Activated CD8-positive, alpha-beta memory T cell treated with anti-CD3 and anti-CD28 coated beads, Interleukin-2, amount 10 ng/mL, durations not matched to agents 7 days and 5 days (primary cell): ENCODE measurements around the gene ACTN4. TPM values are rescaled to one million over a fixed set of nuclear protein-coding genes. Genes with fewer than 3 reads are reported as not detected.

Experiments used
- ATAC-seq: fragments of 150-1000 bp; cut with Tn5 transposase; one replicate; pipeline ENCODE4 v1.10.0; 2021; ENCODE audit warnings: moderate library complexity
- CTCF ChIA-PET: fragments of 350-600 bp; sonication (Branson Sonifier 250); formaldehyde crosslinking; loops from one replicate; lab custom pipeline; 2021; ENCODE audit warnings: antibody characterized with exemption; lab: Charles Lee
- DNase-seq: peaks from one replicate; pipeline ENCODE4 v3.0.0-alpha.2; 2020
- H3K27ac Mint-ChIP-seq: one replicate; pipeline ENCODE4 v1.8.0; 2021; ENCODE audit warnings: mild to moderate bottlenecking, mixed read lengths
- H3K27me3 Mint-ChIP-seq: one replicate; pipeline ENCODE4 v1.8.0; 2021; ENCODE audit warnings: mixed read lengths
- H3K36me3 Mint-ChIP-seq: one replicate; pipeline ENCODE4 v1.8.0; 2021; ENCODE audit warnings: mild to moderate bottlenecking, mixed read lengths
- H3K4me1 Mint-ChIP-seq: one replicate; pipeline ENCODE4 v1.8.0; 2021; ENCODE audit warnings: mixed read lengths
- H3K4me3 Mint-ChIP-seq: one replicate; pipeline ENCODE4 v1.8.0; 2021; ENCODE audit warnings: mild to moderate bottlenecking, moderate library complexity, mixed read lengths
- H3K9me3 Mint-ChIP-seq: one replicate; pipeline ENCODE4 v1.8.0; 2022; ENCODE audit warnings: low read depth, mixed read lengths
- total RNA-seq, 2 experiments: library from RNA; stranded (reverse); gene quantifications; one replicate each; pipeline ENCODE4 v1.2.3, GENCODE V29; 2021

Gene ACTN4
- total RNA-seq, 2 experiments from 2014 or later, result 413 to 433 TPM

DNA sequence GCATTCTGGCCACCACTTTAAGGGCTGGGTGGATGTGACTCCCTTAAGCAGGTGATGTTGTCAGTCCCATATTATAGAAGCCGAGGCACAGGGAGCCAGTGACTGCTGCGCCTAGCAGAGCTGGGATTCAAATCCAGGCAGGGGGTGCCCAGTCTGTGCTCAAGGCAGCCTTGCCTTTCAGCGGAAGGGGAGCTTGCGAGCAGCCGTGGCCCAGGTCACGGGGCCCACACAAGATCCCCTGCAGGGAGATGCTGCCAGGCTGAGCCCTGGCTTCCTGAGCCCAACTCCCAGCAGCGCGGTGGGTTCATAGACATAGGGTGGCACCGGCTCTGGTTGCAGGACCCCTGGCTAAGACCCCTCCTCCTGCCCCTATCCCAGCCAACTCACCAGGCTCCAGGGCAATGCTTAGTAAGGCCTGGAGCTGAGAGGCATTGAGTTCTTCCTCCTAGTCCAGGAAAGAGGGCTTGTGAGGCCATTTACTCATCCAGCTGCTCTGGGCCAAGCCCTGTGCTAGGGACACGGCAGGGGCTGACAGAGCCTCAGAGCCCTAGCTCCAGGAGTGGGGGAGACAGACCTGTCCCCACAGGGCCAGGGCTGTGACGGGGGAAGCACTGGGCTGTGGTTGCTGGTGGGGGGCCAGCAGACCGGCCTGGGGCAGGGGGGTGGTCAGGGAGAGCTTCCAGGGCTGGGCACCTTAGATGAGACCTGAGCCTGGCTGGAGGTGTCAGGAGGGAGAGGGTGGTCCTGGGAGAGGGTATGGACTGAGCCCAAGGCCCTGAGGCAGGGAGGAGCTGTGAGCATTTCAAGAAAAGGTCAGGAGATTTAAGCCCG is 87.2 kb downstream of the ACTN4 start:
- CTCF ChIA-PET, result interaction anchor here (1.0 to 4.5 kb wide), 18 partner anchors 10 to 372 kb away, joined by 3 to 33 read pairs (median 4); partner anchors contain the start of genes ACTN4, EIF3K, FAM98C and MAP4K1
- H3K36me3 Mint-ChIP-seq, result peaks cover 14% of the 10 kb centered on the region

DNA sequence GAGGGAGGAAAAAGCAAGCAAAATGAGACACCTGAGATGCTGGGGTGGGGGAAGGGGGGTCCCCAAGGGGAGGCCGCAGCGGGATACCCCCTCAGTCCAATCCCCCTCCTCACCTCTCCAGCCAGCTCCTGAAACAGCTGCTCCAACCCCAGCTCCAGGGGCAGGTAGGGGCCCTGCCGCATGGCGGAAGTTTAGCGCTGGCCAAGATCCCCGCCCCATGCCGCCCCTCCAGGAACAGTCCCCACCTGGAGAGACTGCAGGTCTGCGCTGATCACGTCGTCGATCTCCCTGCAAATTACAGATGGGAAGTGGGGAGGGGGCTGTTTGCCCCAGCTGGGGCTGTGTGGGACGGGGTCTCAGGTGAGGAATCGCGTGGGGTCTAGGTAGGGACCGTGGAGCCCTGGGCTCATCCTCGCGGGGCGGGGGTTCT is 87.8 kb downstream of the ACTN4 start:
- CTCF ChIA-PET, result interaction anchor here (1.0 to 4.5 kb wide), 12 partner anchors 42 to 373 kb away, joined by 3 to 33 read pairs (median 6); partner anchors contain the start of genes EIF3K, FAM98C, MAP4K1 and MRPS12
- Mint-ChIP-seq H3K27ac (peak overlapping the region; percentile 89), H3K4me3 (peak overlapping the region; percentile 75), H3K4me1 (peaks cover 55% of the 10 kb centered on the region), H3K9me3 (no peaks in the 10 kb centered on the region), H3K27me3 (peaks cover 4% of the 10 kb centered on the region), H3K36me3 (peaks cover 10% of the 10 kb centered on the region)
- ATAC-seq (peak; percentile 38), DNase-seq (peak; percentile 72)

More for the DNA sequence above, 87.2 kb downstream of the ACTN4 start:
- Mint-ChIP-seq H3K27me3 (peaks cover 4% of the 10 kb centered on the region), H3K9me3 (no peaks in the 10 kb centered on the region), H3K4me1 (peaks cover 51% of the 10 kb centered on the region), H3K27ac (peak overlapping the region; percentile 89), H3K4me3 (peak overlapping the region; percentile 75)
- ATAC-seq (peak; percentile 57), DNase-seq (peak; percentile 81)

DNA sequence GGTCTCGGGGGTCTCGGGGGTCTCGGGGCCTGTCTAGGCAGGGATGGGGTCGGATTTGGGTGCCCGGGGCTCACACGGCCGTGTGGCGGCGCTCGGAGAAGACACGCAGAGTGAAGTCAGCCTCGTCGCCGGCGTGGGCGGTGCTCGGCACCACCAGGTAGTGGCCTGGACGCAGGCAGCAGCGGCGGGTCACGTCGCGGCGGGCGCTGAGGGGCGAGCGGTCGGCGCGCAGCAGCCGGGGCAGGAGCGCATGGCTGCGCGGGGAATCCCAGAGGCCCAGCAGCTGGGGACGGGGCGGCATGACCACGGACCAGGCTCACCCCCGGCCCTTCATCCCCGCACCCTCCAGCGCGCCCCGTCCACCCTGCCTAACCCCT is 88.6 kb downstream of the ACTN4 start:
- ATAC-seq (peak; percentile 57), DNase-seq (peak; percentile 77)
- Mint-ChIP-seq H3K4me1 (peaks cover 55% of the 10 kb centered on the region), H3K4me3 (peak overlapping the region; percentile 61), H3K9me3 (no peaks in the 10 kb centered on the region), H3K27me3 (peaks cover 4% of the 10 kb centered on the region), H3K36me3 (peaks cover 6% of the 10 kb centered on the region), H3K27ac (peak overlapping the region; percentile 46)
- CTCF ChIA-PET, result interaction anchor here (4.5 kb wide), 1 partner anchor 194 kb away, joined by 33 read pairs; the partner anchor contains the start of genes MRPS12 and SARS2

DNA sequence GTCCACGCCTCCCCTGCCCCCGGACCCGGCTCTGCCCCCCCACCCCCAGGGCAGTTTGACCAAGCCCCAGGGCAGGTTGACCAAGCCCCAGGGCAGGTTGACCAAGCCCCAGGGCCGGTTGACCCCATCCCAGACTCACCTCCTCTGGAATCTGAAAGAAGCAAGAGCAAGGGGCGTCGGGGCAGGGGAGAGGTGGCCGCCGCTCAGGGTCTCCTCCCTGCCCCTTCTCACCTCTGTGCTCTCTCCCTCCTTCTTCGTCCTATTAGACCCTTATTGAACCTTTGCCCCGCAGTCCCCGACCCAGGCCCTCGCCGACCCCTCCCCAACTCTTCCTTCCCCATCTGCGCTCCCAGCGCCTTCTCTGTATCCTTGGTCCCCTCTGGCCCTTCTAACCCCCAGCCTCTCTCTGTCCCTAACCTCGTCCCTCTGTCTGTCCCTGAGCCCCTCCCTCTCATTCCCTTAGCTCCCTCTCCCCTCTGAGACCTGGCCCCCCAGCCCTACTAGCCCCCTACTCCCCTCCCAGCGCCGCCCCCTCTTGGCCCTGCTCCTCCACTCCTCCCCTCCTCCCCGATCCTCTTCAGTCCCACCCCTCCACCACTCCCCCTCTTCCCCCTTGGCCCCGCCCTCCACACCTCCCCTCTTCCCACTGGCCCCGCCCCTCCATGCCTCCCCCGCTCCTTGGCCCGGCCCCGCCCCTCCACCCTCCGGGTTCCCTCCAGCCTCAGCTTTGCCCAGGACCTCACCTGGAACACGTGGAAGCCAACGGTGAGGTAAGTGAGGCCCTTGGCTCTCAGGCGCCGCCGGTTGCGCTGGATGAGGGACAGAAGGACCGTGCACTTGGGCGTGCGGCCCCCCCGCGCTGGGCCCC is 89.2 kb downstream of the ACTN4 start:
- peaks cover 2% of the 10 kb centered on the region for H3K36me3 Mint-ChIP-seq
- H3K27ac Mint-ChIP-seq, result no peak overlapping the region
- no peaks in the 10 kb centered on the region for H3K9me3 Mint-ChIP-seq
- no peak for ATAC-seq
- peaks cover 53% of the 10 kb centered on the region for H3K4me1 Mint-ChIP-seq
- peak overlapping the region; percentile 61 for H3K4me3 Mint-ChIP-seq
- H3K27me3 Mint-ChIP-seq, result peaks cover 4% of the 10 kb centered on the region
- CTCF ChIA-PET, result no interaction called here
- DNase-seq, result peak; percentile 79

DNA sequence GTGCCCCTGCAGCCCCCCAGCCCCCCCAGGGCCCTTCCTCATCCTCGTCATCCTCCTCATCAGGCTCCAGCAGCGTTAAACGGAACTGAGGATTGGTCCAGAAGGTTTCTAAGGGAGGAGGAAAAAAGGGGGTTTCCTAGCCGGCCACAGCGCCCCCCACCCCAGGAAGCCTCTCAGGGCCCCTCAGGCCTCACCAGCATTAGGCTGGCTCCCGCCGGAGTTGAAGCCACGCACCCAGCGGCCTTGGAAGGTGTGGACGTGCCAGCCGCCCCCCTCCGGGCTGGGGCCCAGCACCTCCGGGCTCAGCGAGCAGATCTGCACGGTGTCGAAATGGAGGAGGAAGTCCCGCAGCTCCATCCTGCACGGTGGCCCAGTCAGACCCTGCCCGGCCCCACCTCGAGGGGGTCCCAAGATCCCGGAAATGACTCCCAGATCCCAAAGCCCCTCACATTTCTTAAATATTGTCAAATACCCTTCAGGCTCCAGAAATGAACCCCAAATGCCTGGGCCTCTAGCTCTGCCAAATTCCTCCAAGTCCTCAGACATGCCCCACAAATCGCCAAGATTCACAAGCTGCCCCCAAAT is 89.9 kb downstream of the ACTN4 start:
- CTCF ChIA-PET, result interaction anchor here (0.7 kb wide), 1 partner anchor 148 kb away, joined by 3 read pairs; no protein-coding TSS in a partner anchor
- Mint-ChIP-seq H3K36me3 (peaks cover 1% of the 10 kb centered on the region), H3K4me3 (peak overlapping the region; percentile 8), H3K27ac (no peak overlapping the region), H3K4me1 (peaks cover 50% of the 10 kb centered on the region), H3K9me3 (no peaks in the 10 kb centered on the region), H3K27me3 (peaks cover 4% of the 10 kb centered on the region)
- ATAC-seq (no peak), DNase-seq (no peak)

DNA sequence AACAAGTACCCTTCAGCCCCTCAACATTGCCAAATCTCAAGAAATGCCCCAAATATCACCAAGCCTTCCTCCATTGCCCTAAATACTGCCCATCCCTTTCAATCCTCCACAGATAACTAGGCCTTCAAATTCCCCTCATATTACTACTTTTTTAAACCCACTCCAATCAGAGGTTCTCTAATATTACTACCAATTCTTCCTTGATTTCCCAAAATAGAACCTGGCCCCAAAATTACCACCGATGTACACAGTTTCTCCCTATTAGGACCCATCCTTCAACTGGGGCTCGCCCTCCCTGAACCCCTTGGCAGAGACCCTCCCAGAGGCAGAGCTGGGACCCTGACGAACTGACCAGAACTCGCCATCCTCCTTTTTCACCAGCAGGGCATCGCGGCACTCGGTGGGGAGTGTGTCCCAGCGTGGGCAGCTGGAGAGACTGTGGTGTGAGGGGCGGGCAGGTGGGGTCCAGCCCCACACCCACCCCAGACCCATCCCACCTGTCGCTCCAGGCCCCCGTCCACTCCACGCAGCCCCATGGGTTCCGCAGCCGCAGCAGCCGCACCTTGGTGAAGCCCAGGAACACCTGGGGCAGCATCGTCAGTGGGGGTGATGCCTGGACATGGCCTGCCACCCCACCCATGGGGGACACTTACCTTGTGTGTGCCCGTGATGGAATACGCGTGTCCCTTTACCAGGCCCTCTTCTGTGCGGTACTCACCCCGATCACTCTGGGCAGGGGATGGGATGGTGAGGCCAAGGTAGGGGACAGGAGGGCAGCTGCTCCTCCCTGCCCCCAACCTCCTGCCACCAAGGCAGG is 90.7 kb downstream of the ACTN4 start:
- peaks cover 4% of the 10 kb centered on the region for H3K27me3 Mint-ChIP-seq
- H3K27ac Mint-ChIP-seq, result peak overlapping the region; percentile 3
- no peaks in the 10 kb centered on the region for H3K9me3 Mint-ChIP-seq
- ATAC-seq, result no peak
- no peaks in the 10 kb centered on the region for H3K36me3 Mint-ChIP-seq
- H3K4me3 Mint-ChIP-seq, result peak overlapping the region; percentile 8
- CTCF ChIA-PET, result interaction anchor here (0.7 to 1.0 kb wide), 2 partner anchors 10 to 147 kb away, joined by 3 read pairs; no protein-coding TSS in a partner anchor
- peaks cover 45% of the 10 kb centered on the region for H3K4me1 Mint-ChIP-seq
- DNase-seq, result no peak

DNA sequence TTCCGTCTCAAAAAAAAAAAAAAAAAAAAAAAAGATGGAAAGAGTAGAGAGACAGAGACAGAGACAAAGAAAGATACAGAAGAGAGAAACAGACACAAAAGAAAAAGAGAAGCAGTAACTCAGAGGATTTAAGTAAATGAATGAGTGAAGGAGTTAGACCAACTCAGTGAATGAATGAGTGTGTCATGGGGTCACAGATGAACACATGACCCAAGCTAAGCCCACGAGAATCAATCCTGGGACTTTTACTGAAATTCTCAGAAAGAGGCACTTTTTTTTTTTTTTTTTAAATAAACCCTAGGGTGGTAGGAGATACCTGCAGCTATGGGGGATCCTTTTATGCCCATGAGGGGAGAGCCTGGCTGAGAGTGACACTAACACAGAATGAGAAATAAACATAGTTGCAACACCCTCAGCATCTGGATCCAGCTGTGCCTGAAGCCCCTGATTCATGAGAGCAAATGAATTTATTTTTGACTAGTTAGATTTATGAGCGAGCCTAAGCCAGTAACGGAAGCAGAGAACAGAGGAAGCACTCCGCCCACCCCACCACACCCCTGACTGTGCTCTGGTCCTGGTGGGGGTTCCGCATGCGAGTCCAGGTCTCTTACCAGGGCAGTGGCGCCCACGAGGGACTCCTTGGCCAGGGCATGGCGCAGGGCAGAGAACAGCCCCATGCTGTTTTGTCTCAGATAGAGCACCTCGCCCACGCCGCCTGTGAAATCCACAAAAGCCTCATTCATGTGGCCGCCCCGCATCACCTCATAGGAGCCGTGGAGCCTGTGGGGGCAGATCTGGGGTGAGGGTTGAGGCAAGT is 92.2 kb downstream of the ACTN4 start:
- Mint-ChIP-seq H3K36me3 (no peaks in the 10 kb centered on the region), H3K9me3 (no peaks in the 10 kb centered on the region), H3K4me1 (peaks cover 30% of the 10 kb centered on the region), H3K27ac (peak overlapping the region; percentile 59), H3K27me3 (peaks cover 4% of the 10 kb centered on the region), H3K4me3 (no peak overlapping the region)
- ATAC-seq (no peak), DNase-seq (peak; percentile 56)
- CTCF ChIA-PET, result interaction anchor here (0.7 to 1.4 kb wide), 2 partner anchors 15 to 185 kb away, joined by 3 read pairs; no protein-coding TSS in a partner anchor

DNA sequence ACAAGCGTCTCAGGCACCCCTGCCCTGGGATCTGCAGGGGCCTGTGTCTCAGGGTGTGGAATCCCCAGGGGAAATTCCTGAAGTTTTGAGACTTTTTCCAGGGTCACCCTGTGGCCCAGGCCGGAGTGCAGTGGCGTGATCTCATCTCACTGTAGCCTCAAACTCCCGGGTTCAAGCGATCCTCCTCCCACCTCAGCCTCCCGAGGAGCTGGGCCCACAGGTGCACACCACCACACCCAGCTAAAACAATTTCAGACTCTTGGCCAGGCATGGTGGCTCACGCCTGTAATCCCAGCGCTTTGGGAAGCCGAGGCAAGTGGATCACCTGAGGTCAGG is 92.8 kb downstream of the ACTN4 start:
- H3K27ac Mint-ChIP-seq, result peak overlapping the region; percentile 59
- no peak overlapping the region for H3K4me3 Mint-ChIP-seq
- no peaks in the 10 kb centered on the region for H3K36me3 Mint-ChIP-seq
- ATAC-seq (no peak), DNase-seq (no peak)
- peaks cover 4% of the 10 kb centered on the region for H3K27me3 Mint-ChIP-seq
- CTCF ChIA-PET, result interaction anchor here (1.4 kb wide), 1 partner anchor 16 kb away, joined by 3 read pairs; no protein-coding TSS in a partner anchor
- peaks cover 24% of the 10 kb centered on the region for H3K4me1 Mint-ChIP-seq
- H3K9me3 Mint-ChIP-seq, result no peaks in the 10 kb centered on the region

DNA sequence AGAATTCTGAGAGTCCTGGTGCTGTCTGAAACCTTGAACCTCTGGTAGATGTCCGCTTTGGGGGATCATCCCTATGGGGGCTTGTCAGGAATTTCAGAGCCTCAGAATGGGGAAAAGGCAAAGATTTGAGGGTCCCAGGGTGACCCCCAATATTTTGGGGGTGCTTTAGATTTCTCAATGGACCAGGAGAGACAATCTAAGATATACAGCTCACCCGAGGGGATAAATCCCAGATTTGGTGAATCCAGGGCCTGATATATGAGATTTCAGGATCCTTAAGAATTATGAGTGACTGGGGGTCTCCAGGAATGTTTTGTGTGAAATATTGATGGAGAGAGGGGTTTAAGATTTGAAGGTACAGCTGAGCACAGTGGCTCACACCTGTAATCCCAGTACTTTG is 93.5 kb downstream of the ACTN4 start:
- H3K4me3 Mint-ChIP-seq, result no peak overlapping the region
- CTCF ChIA-PET, result interaction anchor here (1.4 kb wide), 1 partner anchor 16 kb away, joined by 3 read pairs; no protein-coding TSS in a partner anchor
- no peak overlapping the region for H3K27ac Mint-ChIP-seq
- no peak for ATAC-seq
- no peak for DNase-seq
- peaks cover 4% of the 10 kb centered on the region for H3K27me3 Mint-ChIP-seq
- H3K36me3 Mint-ChIP-seq, result no peaks in the 10 kb centered on the region
- no peaks in the 10 kb centered on the region for H3K9me3 Mint-ChIP-seq
- peaks cover 21% of the 10 kb centered on the region for H3K4me1 Mint-ChIP-seq

DNA sequence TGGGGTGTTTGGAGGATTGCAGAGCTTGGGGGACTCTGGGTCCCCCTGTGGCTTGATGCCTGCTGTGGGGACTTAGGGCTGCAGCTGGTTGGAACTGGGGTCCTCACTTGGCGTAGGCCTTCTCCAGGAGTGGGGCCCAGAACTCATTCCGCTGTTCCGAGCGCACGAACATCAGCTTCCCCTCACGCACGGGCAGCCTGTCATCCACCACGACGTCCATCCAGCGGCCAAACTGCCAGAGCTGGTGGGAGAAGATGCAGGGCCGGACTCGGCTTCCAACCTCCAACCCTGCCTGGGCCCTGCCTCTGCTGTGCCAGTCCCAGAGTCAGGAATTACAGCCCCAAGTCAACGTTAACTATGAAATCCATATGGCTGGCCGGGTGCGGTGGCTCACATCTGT is 94.2 kb downstream of the ACTN4 start:
- H3K9me3 Mint-ChIP-seq, result no peaks in the 10 kb centered on the region
- CTCF ChIA-PET, result interaction anchor here (0.8 kb wide), 1 partner anchor 339 kb away, joined by 3 read pairs; the partner anchor contains the start of gene FAM98C

DNA sequence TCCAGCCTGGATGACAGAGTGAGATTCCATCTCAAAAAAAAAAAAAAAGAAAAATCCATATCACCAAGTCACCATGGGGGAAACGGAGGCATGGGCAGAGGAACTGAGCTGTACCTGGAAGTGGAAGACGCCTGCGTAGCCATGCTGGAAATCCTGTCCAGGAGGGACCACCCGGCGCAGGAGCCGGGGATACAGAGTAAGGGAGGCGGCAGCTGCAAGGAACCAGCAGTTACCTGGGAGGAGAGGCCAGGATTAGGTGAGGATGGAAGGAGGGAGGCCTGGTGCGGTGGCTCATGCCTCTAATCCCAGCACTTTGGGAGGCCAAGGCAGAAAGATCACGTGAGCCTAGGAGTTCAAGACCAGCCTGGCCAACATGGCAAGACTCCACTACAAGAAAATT is 94.8 kb downstream of the ACTN4 start:
- Mint-ChIP-seq H3K4me3 (no peak overlapping the region), H3K27me3 (peaks cover 4% of the 10 kb centered on the region), H3K9me3 (no peaks in the 10 kb centered on the region), H3K27ac (peak overlapping the region; percentile 45), H3K36me3 (no peaks in the 10 kb centered on the region), H3K4me1 (peaks cover 18% of the 10 kb centered on the region)
- no peak for ATAC-seq
- DNase-seq, result no peak
- CTCF ChIA-PET, result interaction anchor here (1.0 kb wide), 1 partner anchor 146 kb away, joined by 3 read pairs; no protein-coding TSS in a partner anchor

More for the DNA sequence above, 94.2 kb downstream of the ACTN4 start:
- Mint-ChIP-seq H3K4me3 (no peak overlapping the region), H3K27me3 (peaks cover 4% of the 10 kb centered on the region), H3K36me3 (no peaks in the 10 kb centered on the region), H3K4me1 (peaks cover 18% of the 10 kb centered on the region), H3K27ac (no peak overlapping the region)
- DNase-seq (no peak), ATAC-seq (no peak)
